Measurements from ENCODE around the gene SETD1A. TPM values are rescaled to one million over a fixed set of nuclear protein-coding genes. Genes with fewer than 3 reads are reported as not detected.

Gene SETD1A
- total RNA-seq, 3 donors from 2014 or later (not counting 1 experiment from before 2014, with no cell fraction given), result 32.9 to 34.5 (median 33.9) TPM

DNA sequence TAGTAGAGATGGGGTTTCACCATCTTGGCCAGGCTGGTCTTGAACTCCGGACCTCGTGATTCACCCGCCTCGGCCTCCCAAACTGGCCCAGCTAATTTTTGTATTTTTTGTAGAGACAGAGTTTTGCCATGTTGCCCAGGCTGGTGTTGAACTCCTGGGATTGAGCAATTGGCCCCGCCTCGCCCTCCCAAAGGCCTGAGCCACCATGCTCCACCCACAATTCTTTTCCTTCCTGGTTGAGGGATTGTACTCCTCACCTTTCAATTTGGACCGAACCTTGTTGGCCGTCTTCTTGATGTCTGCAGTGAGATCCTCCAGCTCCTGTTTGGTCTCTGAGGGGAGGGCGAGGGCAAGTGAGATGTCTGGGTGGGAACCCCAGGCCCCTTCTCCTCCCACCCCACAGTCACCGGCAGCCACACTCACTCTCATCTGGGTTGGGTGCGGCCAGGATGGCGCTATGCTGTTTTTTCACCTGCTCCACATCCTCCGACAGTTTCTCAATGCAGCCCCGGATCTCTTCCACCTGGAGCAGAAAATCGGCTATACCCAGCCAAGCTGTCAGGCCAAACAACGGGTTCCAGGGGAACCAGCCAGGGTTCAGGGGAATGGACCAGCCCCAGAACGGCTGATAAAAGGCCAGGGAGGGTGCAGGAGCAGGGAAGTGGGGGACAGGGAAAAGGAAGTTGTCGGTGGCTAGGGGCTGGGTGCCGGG is 43.3 kb downstream of the SETD1A start:
- DNase-seq (no peak), ATAC-seq (no peak)
- Histone ChIP-seq H3K4me1 (ENCODE audit: control insufficient read depth, insufficient read depth, low read length) (peaks cover 13% of the 10 kb centered on the region), H3K36me3 (ENCODE audit: control insufficient read depth, insufficient read depth, low read length) (no peaks in the 10 kb centered on the region), H3K4me3 (ENCODE audit: low read length) (no peak overlapping the region), H3K27me3 (ENCODE audit: control insufficient read depth, insufficient read depth, low read length) (no peaks in the 10 kb centered on the region), H3K9me3 (ENCODE audit: control insufficient read depth, insufficient read depth, low read length) (no peaks in the 10 kb centered on the region), H3K27ac (ENCODE audit: low read length) (no peak overlapping the region)
- 89% methylated on average over 17 of the region's 19 CpGs for WGBS (ENCODE audit: insufficient coverage)
- Mint-ChIP-seq H3K4me1 (peaks cover 0 to 4% of the 10 kb centered on the region in 2 donors), H3K27ac (no peak overlapping the region), H3K4me3 (no peak overlapping the region), H3K36me3 (no peaks in the 10 kb centered on the region), H3K27me3 (ENCODE audit: low read depth in 2 of 2) (peaks cover 0 to 6% of the 10 kb centered on the region in 2 donors), H3K9me3 (no peaks in the 10 kb centered on the region)
- TF ChIP-seq, protein P1, sequence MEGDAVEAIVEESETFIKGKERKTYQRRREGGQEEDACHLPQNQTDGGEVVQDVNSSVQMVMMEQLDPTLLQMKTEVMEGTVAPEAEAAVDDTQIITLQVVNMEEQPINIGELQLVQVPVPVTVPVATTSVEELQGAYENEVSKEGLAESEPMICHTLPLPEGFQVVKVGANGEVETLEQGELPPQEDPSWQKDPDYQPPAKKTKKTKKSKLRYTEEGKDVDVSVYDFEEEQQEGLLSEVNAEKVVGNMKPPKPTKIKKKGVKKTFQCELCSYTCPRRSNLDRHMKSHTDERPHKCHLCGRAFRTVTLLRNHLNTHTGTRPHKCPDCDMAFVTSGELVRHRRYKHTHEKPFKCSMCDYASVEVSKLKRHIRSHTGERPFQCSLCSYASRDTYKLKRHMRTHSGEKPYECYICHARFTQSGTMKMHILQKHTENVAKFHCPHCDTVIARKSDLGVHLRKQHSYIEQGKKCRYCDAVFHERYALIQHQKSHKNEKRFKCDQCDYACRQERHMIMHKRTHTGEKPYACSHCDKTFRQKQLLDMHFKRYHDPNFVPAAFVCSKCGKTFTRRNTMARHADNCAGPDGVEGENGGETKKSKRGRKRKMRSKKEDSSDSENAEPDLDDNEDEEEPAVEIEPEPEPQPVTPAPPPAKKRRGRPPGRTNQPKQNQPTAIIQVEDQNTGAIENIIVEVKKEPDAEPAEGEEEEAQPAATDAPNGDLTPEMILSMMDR (IDR thresholded peaks at IDR 0.05), result no peak
- intact Hi-C loops (cut with micrococcal nuclease), result no loop called here

DNA sequence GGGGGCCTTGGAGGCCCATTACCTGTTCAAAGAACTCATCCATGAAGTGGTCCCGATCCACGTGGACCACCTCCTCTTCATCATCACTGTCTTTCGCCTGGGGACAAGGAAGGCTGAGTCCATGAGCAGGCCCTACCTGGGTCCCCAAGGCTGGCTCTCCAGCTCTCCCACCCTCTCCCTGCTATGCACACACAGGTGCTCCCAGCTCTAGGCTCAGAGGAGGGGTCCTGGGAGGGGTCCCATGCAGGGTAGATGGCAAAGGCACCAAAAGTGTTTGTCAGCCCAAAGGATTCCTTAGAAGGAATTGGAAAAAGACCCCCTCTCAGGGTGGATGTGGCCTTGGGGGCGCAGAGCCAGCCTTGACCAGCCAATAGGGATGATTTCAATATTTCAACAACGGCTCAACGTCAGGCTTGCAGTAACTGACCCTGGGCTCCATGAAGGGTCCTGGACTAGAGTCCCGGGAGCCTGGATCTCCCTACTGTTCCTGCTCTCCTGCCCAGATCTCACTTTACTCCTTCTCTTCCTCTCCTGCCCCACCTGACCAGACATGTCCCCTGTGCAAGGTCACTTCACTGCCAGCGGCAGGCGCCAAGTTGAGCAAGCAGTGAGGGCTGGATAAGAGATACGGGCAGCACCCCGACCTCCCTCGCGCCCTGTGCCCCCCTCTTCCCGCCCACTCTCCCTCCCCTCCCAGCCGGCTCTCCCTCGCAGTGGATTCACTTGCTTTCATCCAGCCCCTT is 44.1 kb downstream of the SETD1A start:
- no peaks in the 10 kb centered on the region for H3K36me3 Mint-ChIP-seq
- no peaks in the 10 kb centered on the region for H3K9me3 Mint-ChIP-seq
- Histone ChIP-seq H3K27ac (ENCODE audit: low read length) (no peak overlapping the region), H3K4me3 (ENCODE audit: low read length) (no peak overlapping the region), H3K27me3 (ENCODE audit: control insufficient read depth, insufficient read depth, low read length) (no peaks in the 10 kb centered on the region), H3K9me3 (ENCODE audit: control insufficient read depth, insufficient read depth, low read length) (no peaks in the 10 kb centered on the region), H3K4me1 (ENCODE audit: control insufficient read depth, insufficient read depth, low read length) (peaks cover 9% of the 10 kb centered on the region), H3K36me3 (ENCODE audit: control insufficient read depth, insufficient read depth, low read length) (no peaks in the 10 kb centered on the region)
- intact Hi-C loops (cut with micrococcal nuclease), result no loop called here
- TF ChIP-seq, protein P1 (IDR thresholded peaks at IDR 0.05), result no peak
- peaks cover 0 to 4% of the 10 kb centered on the region in 2 donors for H3K4me1 Mint-ChIP-seq
- DNase-seq (no peak), ATAC-seq (no peak)
- peaks cover 0 to 8% of the 10 kb centered on the region in 2 donors for H3K27me3 Mint-ChIP-seq (ENCODE audit: low read depth in 2 of 2)
- 88% methylated on average over 16 of the region's 16 CpGs for WGBS (ENCODE audit: insufficient coverage)
- H3K27ac Mint-ChIP-seq, result no peak overlapping the region
- no peak overlapping the region for H3K4me3 Mint-ChIP-seq

- 89% methylated on average over 10 of the region's 10 CpGs for WGBS (ENCODE audit: insufficient coverage)
- no peaks in the 10 kb centered on the region for H3K9me3 Mint-ChIP-seq
- Histone ChIP-seq H3K4me1 (ENCODE audit: control insufficient read depth, insufficient read depth, low read length) (peaks cover 4% of the 10 kb centered on the region), H3K27me3 (ENCODE audit: control insufficient read depth, insufficient read depth, low read length) (no peaks in the 10 kb centered on the region), H3K36me3 (ENCODE audit: control insufficient read depth, insufficient read depth, low read length) (no peaks in the 10 kb centered on the region), H3K4me3 (ENCODE audit: low read length) (no peak overlapping the region), H3K9me3 (ENCODE audit: control insufficient read depth, insufficient read depth, low read length) (no peaks in the 10 kb centered on the region), H3K27ac (ENCODE audit: low read length) (no peak overlapping the region)
- TF ChIP-seq, protein P1 (IDR thresholded peaks at IDR 0.05), result no peak
- H3K4me3 Mint-ChIP-seq, result no peak overlapping the region
- H3K27me3 Mint-ChIP-seq (ENCODE audit: low read depth in 2 of 2), result peaks cover 0 to 8% of the 10 kb centered on the region in 2 donors
- intact Hi-C loops (cut with micrococcal nuclease), result no loop called here
- no peak for DNase-seq
- H3K4me1 Mint-ChIP-seq, result peaks cover 0 to 4% of the 10 kb centered on the region in 2 donors
- H3K36me3 Mint-ChIP-seq, result no peaks in the 10 kb centered on the region
- H3K27ac Mint-ChIP-seq, result no peak overlapping the region
- no peak for ATAC-seq
These were observed 44.7 kb downstream of the SETD1A start for GRCh38 chr16:31002250-31002700.

Data from natural killer cell (primary cell).